ENCODE results near the gene ABO.

GRCh38 chr9:133255371-133256135, 19.4 kb downstream of the ABO start:
- TF ChIP-seq POLR2A (IDR thresholded peaks at IDR 0.05; ENCODE audit: low read depth, low read length) (no peak), POLR2AphosphoS5 (IDR thresholded peaks at IDR 0.05; ENCODE audit: low read depth, low read length) (no peak)
